SH-SY5Y (cell line): ENCODE measurements around the gene RPS6KA2.

Experiments
- GATA2 ChIP-seq: IDR thresholded peaks from 2 replicates; pipeline ENCODE4 v1.6.1; 2011; ENCODE audit warnings: mild to moderate bottlenecking, low read depth, low read length
- GATA3 ChIP-seq: IDR thresholded peaks from 2 replicates; pipeline ENCODE4 v1.6.1; 2011; ENCODE audit warnings: low read depth, mild to moderate bottlenecking, low read length, moderate library complexity

RPS6KA2 gene

GRCh38 chr6:166408936-166409755 lies 217.9 kb downstream of the RPS6KA2 start:
- no peak for TF ChIP-seq GATA3
- no peak for TF ChIP-seq GATA2

- TF ChIP-seq GATA2, result no peak
- TF ChIP-seq GATA3, result no peak
These were observed 220.9 kb downstream of the RPS6KA2 start for GRCh38 chr6:166406197-166406596.

GRCh38 chr6:166405386-166405785 lies 221.7 kb downstream of the RPS6KA2 start:
- TF ChIP-seq GATA3 (no peak), GATA2 (no peak)

GRCh38 chr6:166402582-166403277 lies 224.3 kb downstream of the RPS6KA2 start:
- TF ChIP-seq GATA3 (peak; percentile 80), GATA2 (peak; percentile 86)

GRCh38 chr6:166400181-166400580 lies 226.9 kb downstream of the RPS6KA2 start:
- TF ChIP-seq GATA2 (no peak), GATA3 (no peak)

GRCh38 chr6:166398348-166398747 lies 228.7 kb downstream of the RPS6KA2 start:
- TF ChIP-seq GATA2, result no peak
- TF ChIP-seq GATA3, result no peak

- TF ChIP-seq GATA3 (no peak), GATA2 (no peak)
These were observed 229.2 kb downstream of the RPS6KA2 start for GRCh38 chr6:166397849-166398248.

GRCh38 chr6:166395778-166396177 lies 231.3 kb downstream of the RPS6KA2 start:
- no peak for TF ChIP-seq GATA3
- no peak for TF ChIP-seq GATA2

GRCh38 chr6:166395351-166395750 lies 231.7 kb downstream of the RPS6KA2 start:
- TF ChIP-seq GATA3 (no peak), GATA2 (no peak)

GRCh38 chr6:166394036-166394892 lies 232.8 kb downstream of the RPS6KA2 start:
- no peak for TF ChIP-seq GATA2

GRCh38 chr6:166393535-166393823 lies 233.6 kb downstream of the RPS6KA2 start:
- TF ChIP-seq GATA2, result no peak
- no peak for TF ChIP-seq GATA3

- TF ChIP-seq GATA2 (no peak), GATA3 (no peak)
These were observed 237.9 kb downstream of the RPS6KA2 start for GRCh38 chr6:166389119-166389518.

GRCh38 chr6:166388290-166389004 lies 238.6 kb downstream of the RPS6KA2 start:
- TF ChIP-seq GATA3, result no peak
- no peak for TF ChIP-seq GATA2
